HepG2 (cell line): Measurements from ENCODE around the gene DDOST. TPM values are rescaled to one million over a fixed set of nuclear protein-coding genes. Genes with fewer than 3 reads are reported as not detected.

ENCODE experiments used
- CAMTA2 ChIP-seq: sonication (generic); formaldehyde crosslinking; IDR thresholded peaks from 2 replicates; pipeline ENCODE4 v1.4.0; 2020; ENCODE audit warnings: mild to moderate bottlenecking, missing genetic modification reagents, borderline replicate concordance
- HCFC1 ChIP-seq: fragments of 150-350 bp; IDR thresholded peaks from 2 replicates; pipeline ENCODE4 v1.6.1; 2014; ENCODE audit warnings: low read depth, low read length
- MED1 ChIP-seq: sonication (generic); formaldehyde crosslinking; IDR thresholded peaks from 2 replicates; pipeline ENCODE4 v1.4.0; 2020; ENCODE audit warnings: missing genetic modification reagents
- NBN ChIP-seq: fragments of 450-650 bp; conservative IDR thresholded peaks from 2 replicates; pipeline ENCODE4 v1.6.1; 2017
- POLR2G ChIP-seq: fragments of 200-400 bp; formaldehyde crosslinking; IDR thresholded peaks from 2 replicates; pipeline ENCODE4 v1.6.1; 2018; ENCODE audit warnings: mild to moderate bottlenecking, low read depth, low read length, moderate library complexity
- SP2 ChIP-seq: sonication (generic); formaldehyde crosslinking; IDR thresholded peaks from 2 replicates; pipeline ENCODE4 v1.5.1; 2020; ENCODE audit warnings: mild to moderate bottlenecking, missing genetic modification reagents
- TCF7L2 ChIP-seq: IDR thresholded peaks from 2 replicates; pipeline ENCODE4 v1.6.1; 2011; ENCODE audit warnings: mild to moderate bottlenecking, low read depth, low read length, moderate library complexity
- ZFP36L2 ChIP-seq: sonication (generic); formaldehyde crosslinking; IDR thresholded peaks from 2 replicates; pipeline ENCODE4 v1.4.0; 2020; ENCODE audit warnings: missing genetic modification reagents
- ZNF160 ChIP-seq: sonication (generic); formaldehyde crosslinking; IDR thresholded peaks from 2 replicates; pipeline ENCODE4 v1.8.0; 2022; ENCODE audit warnings: mild to moderate bottlenecking, inconsistent platforms, missing genetic modification reagents
- ZNF225 ChIP-seq: sonication (generic); formaldehyde crosslinking; IDR thresholded peaks from 2 replicates; pipeline ENCODE4 v1.4.0; 2020; ENCODE audit warnings: mild to moderate bottlenecking, missing genetic modification reagents
- ZNF331 ChIP-seq: sonication (generic); formaldehyde crosslinking; IDR thresholded peaks from 2 replicates; pipeline ENCODE4 v1.4.0; 2020; ENCODE audit warnings: missing genetic modification reagents
- polyA plus RNA-seq, 8 experiments: library from polyadenylated mRNA; depleted of rRNA in 3 of 8; stranded (reverse) in 7 of 8; unstranded in 1 of 8; fragments of >200 nt; fragmentation: Illumina TruSeq in 4 of 8; extraction: Trizol in 4 of 8; gene quantifications; 2 replicates each; pipeline versions ENCODE4 v1.2.1 to v1.2.3, GENCODE V29; 2011 to 2016; ENCODE audit warnings: low read depth in 4 of 8, missing spikeins in 1 of 8, mixed read lengths in 1 of 8; ENCODE audit not compliant: insufficient read depth in 1 of 8
- total RNA-seq, 5 experiments: library from RNA; depleted of rRNA; stranded (reverse); fragments of >200 nt; fragmentation: Illumina TruSeq; extraction: Trizol; gene quantifications; 2 replicates each; pipeline ENCODE4 v1.2.3, GENCODE V29; 2016; ENCODE audit warnings: low read depth in 1 of 5
- TF ChIP-seq, protein P1 (sequence below): sonication (generic); formaldehyde crosslinking; IDR thresholded peaks from 2 replicates; pipeline ENCODE4 v1.5.0; 2020; ENCODE audit warnings: mild to moderate bottlenecking, missing genetic modification reagents, moderate library complexity
- TF ChIP-seq, protein P2 (sequence below): sonication (generic); formaldehyde crosslinking; IDR thresholded peaks from 2 replicates; pipeline ENCODE4 v1.4.0; 2020; ENCODE audit warnings: missing genetic modification reagents
- TF ChIP-seq, protein P3 (sequence below): sonication (generic); formaldehyde crosslinking; IDR thresholded peaks from 2 replicates; pipeline ENCODE4 v1.8.1; 2023; ENCODE audit warnings: mild to moderate bottlenecking, missing genetic modification reagents, borderline replicate concordance
- TF ChIP-seq, protein P4 (sequence below): IDR thresholded peaks from 2 replicates; pipeline ENCODE4 v1.6.1; 2016
- TF ChIP-seq, protein P5 (sequence below): IDR thresholded peaks from 2 replicates; pipeline ENCODE4 v1.6.1; 2016; ENCODE audit warnings: mild to moderate bottlenecking

DDOST gene
- total and polyA plus RNA-seq, 2 of the 13 experiments (the other 11 are each of a cell fraction or from before 2014, with no cell fraction given), result 335 to 494 TPM

DNA sequence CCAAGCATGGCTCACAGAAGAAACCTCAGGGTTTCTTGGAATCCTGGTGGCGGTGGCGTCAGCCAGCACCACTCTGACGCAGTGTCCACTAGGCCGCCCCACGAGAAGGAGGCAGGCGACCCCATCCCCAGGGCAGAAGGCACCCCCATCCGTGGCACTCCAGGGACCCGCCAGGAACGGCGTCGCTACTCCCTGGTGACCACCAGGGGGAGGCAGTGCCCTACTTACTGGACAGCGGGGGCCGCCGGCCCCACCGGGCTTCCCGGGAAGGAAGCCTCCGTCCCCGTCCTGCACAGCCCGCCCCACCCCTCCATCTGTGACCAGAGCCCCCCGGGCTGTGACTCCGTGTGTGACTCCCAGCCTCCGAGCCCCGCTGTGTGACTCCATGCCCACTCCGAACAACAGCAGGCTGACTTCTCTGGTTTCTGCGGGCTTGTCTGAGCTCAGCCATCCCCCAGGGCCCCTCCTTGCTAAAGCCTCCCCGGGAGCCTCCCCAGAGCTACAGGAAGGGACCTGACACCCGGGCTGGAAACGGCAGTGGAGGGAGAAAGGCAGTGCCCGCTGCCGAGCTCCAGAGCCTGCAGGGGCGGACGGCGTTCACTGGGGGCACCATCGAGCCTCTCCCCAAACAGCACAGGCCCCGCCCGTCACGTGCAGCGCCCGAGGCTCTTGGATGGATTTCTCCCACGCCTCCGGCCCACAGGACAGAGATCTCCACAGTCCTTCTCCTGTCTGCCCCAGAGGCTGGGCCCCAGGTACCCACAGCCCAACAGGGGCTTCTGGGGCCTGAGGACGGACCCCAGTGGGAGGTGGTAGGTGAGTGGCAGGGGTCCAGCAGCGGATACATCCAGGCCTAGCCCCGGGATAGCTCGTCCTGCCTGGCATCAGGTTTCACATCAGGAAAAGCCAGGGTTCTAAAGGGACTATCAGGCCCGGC lies 35.5 kb upstream of the DDOST start (continued):
- TF ChIP-seq, protein P1, sequence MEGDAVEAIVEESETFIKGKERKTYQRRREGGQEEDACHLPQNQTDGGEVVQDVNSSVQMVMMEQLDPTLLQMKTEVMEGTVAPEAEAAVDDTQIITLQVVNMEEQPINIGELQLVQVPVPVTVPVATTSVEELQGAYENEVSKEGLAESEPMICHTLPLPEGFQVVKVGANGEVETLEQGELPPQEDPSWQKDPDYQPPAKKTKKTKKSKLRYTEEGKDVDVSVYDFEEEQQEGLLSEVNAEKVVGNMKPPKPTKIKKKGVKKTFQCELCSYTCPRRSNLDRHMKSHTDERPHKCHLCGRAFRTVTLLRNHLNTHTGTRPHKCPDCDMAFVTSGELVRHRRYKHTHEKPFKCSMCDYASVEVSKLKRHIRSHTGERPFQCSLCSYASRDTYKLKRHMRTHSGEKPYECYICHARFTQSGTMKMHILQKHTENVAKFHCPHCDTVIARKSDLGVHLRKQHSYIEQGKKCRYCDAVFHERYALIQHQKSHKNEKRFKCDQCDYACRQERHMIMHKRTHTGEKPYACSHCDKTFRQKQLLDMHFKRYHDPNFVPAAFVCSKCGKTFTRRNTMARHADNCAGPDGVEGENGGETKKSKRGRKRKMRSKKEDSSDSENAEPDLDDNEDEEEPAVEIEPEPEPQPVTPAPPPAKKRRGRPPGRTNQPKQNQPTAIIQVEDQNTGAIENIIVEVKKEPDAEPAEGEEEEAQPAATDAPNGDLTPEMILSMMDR, result peak; percentile 90
- TF ChIP-seq, protein P2, sequence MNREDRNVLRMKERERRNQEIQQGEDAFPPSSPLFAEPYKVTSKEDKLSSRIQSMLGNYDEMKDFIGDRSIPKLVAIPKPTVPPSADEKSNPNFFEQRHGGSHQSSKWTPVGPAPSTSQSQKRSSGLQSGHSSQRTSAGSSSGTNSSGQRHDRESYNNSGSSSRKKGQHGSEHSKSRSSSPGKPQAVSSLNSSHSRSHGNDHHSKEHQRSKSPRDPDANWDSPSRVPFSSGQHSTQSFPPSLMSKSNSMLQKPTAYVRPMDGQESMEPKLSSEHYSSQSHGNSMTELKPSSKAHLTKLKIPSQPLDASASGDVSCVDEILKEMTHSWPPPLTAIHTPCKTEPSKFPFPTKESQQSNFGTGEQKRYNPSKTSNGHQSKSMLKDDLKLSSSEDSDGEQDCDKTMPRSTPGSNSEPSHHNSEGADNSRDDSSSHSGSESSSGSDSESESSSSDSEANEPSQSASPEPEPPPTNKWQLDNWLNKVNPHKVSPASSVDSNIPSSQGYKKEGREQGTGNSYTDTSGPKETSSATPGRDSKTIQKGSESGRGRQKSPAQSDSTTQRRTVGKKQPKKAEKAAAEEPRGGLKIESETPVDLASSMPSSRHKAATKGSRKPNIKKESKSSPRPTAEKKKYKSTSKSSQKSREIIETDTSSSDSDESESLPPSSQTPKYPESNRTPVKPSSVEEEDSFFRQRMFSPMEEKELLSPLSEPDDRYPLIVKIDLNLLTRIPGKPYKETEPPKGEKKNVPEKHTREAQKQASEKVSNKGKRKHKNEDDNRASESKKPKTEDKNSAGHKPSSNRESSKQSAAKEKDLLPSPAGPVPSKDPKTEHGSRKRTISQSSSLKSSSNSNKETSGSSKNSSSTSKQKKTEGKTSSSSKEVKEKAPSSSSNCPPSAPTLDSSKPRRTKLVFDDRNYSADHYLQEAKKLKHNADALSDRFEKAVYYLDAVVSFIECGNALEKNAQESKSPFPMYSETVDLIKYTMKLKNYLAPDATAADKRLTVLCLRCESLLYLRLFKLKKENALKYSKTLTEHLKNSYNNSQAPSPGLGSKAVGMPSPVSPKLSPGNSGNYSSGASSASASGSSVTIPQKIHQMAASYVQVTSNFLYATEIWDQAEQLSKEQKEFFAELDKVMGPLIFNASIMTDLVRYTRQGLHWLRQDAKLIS (CRISPR knock-in tag), result no peak
- TF ChIP-seq, protein P3, sequence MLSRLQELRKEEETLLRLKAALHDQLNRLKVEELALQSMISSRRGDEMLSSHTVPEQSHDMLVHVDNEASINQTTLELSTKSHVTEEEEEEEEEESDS (CRISPR knock-in tag), result no peak
- TF ChIP-seq NBN (no peak), POLR2G (no peak), ZNF331 (CRISPR knock-in tag) (no peak), ZFP36L2 (CRISPR knock-in tag) (no peak), CAMTA2 (CRISPR knock-in tag) (no peak), HCFC1 (no peak), MED1 (CRISPR knock-in tag) (no peak), TCF7L2 (no peak), ZNF160 (CRISPR knock-in tag) (peak; percentile 39; the same call in 1 of the 2 replicates), ZNF225 (no peak), SP2 (CRISPR knock-in tag) (no peak)
- TF ChIP-seq, protein P4, sequence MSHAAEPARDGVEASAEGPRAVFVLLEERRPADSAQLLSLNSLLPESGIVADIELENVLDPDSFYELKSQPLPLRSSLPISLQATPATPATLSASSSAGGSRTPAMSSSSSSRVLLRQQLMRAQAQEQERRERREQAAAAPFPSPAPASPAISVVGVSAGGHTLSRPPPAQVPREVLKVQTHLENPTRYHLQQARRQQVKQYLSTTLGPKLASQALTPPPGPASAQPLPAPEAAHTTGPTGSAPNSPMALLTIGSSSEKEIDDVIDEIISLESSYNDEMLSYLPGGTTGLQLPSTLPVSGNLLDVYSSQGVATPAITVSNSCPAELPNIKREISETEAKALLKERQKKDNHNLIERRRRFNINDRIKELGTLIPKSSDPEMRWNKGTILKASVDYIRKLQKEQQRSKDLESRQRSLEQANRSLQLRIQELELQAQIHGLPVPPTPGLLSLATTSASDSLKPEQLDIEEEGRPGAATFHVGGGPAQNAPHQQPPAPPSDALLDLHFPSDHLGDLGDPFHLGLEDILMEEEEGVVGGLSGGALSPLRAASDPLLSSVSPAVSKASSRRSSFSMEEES (CRISPR knock-in tag), result peak; percentile 56; the same call in 1 of the 2 replicates
- TF ChIP-seq, protein P5, sequence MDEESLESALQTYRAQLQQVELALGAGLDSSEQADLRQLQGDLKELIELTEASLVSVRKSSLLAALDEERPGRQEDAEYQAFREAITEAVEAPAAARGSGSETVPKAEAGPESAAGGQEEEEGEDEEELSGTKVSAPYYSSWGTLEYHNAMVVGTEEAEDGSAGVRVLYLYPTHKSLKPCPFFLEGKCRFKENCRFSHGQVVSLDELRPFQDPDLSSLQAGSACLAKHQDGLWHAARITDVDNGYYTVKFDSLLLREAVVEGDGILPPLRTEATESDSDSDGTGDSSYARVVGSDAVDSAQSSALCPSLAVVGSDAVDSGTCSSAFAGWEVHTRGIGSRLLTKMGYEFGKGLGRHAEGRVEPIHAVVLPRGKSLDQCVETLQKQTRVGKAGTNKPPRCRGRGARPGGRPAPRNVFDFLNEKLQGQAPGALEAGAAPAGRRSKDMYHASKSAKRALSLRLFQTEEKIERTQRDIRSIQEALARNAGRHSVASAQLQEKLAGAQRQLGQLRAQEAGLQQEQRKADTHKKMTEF (CRISPR knock-in tag), result peak; percentile 70
